ENCODE measurements around the gene RNU1-1.
"Not testable (repeated sequence)": the region's sequence is repeated elsewhere in the genome, so short reads cannot be mapped to it uniquely, and the experiment has no call there.

RNU1-1 gene

GRCh38 chr1:16514107-16515055 is at the start of gene RNU1-1:
RNU1-1 (minus strand) TSS chr1:16514285.
- DNase-seq: peak; percentile 88

DNA sequence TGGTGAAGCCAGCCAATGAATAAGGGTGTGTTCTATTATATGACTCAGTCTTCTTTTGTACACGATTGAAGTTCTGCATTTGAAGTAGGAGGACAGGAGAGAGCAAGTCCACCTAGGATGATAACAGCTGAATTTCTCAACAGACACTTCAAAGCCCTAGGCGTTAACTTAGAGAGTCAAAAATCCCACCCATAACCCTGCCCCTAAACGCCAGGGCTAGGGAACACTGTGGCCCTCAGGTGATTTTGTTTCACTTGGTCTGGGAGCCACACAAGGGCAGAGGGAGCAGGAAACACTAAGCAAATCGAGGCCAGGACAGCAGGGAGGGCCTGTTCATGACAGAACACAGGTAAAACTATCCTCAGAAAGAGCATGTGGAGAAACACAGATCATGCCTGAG is 47.0 kb upstream of the RNU1-1 start:
- not testable (repeated sequence) for DNase-seq

DNA sequence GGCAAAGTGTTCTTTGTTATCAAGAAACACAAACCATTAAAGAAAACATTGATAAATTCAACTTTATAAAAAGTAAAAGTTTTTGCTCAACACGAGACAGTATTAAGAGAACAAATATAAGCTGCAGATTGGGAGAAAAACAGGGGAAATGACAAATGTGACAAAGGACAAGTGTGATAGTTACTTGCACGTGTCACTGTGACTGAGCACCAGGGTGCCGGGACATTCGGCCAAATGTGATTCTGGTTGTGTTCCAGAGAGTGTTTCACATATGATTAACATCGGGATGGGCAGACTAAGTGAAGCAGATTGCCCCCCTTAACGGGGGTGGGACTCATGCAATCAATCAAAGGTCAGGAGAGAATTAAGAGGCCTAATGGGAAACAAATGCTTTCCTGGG is 46.4 kb upstream of the RNU1-1 start:
- DNase-seq: not testable (repeated sequence)

- not testable (repeated sequence) for DNase-seq
Observed at GRCh38 chr1:16559688-16560087, 45.6 kb upstream of the RNU1-1 start.

DNA sequence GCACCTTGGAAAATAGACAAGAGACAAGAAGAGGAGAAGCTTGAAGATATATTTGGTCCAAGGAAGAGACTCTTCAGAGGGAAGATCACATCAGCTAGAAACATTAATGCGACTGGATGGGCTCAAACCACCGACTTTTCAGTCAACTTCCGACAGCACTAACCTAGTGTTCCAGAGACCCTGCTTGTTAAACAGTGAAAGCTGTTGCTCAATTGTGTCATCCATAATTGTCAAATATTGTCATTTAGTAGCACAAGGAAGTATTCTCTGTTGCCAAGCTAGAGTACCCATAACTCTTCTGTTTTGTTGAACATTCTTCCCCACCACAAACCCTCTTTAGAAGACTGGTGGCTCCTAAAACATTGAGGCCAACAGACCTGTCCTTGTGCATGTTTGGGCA is 42.9 kb upstream of the RNU1-1 start:
- not testable (repeated sequence) for DNase-seq

DNA sequence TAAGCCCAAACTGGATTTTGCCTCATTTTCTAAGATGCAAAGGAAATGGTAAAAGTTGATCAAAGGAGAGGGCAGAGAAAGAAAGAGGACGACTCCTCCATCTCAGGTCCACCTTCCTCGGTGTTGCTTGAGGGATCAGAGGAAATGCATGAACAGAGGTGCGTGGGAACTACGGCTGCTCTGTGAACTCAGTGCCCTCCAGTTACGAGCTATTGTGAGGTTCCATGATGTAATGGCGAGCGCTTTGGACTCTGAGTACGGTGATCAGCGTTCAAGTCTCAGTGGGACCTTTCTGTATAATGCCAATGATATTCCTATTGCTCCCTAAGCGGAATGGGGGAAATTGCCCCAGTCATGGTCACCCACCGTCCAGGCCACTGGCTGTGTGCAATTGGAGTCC is 39.2 kb upstream of the RNU1-1 start:
- not testable (repeated sequence) for DNase-seq

DNA sequence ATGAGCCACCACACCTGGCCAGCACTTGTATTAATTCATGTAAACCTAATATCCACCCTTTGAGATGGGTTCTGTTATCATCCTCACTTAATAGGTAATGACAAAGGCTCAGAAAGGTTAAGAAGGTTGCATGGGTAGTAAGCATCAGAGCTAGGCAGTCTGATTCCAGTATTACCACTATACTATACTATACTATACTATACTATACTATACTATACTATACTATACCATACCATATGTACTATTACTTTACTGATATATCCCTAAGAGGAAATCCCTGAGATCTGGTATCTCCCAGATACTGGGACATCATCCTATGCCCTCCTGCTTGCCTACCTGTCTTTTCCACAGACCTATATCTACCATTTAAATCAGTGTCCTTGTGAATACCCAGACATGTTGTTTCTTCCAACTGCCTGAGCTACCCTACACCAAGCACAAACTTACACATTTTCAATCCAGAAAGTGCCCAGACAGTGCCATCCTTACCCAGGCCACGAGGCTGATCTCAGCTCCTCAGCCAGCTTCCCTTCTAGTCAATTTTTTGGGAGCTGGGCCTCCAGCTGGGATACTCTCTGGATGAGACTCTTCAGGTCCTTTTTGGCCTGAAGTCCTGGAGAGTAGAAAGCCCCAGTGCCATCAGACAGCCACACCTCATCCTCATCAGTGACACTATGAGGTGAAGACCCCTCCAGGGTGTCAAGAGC is 36.3 kb upstream of the RNU1-1 start:
- DNase-seq: not testable (repeated sequence)

GRCh38 chr1:16549545-16549944 is 35.5 kb upstream of the RNU1-1 start:
- DNase-seq: not testable (repeated sequence)

DNA sequence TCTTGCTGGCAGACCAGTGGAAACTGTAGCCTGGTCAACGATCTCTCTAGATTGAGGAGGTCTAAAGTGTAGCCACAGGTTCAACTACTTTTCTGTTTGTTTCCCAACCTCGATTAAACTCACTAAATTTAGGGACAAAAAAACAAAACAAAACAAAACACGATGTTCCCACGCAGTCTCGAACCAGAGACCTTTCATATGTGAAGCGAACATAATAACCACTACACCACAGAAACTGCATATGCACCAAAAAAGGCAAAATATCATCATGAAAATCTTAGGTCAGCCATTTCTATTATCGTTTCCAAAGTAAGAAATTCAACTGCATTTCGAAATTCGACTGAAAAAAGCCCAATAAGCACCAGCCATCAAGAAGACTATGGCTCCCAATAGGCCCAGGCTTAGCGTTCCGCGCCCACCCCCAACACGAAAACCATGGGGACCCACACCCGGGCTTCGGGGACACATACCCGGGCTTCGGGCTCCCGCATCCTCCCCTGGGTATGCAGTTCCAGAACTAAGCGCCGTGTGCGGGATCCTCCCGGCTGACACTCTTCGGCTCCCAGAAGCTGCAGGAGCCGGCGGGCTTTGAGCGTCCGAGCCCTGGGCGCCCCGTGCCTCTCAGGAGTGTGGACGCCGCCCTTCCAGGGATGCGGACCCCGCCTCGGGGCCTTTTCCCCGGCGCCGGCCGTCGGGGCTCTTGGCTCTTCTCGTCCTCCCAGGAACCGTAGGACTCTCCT is 33.6 kb upstream of the RNU1-1 start:
- DNase-seq: not testable (repeated sequence)

GRCh38 chr1:16545682-16546095 is 31.6 kb upstream of the RNU1-1 start:
- peak; percentile 27 for DNase-seq

- DNase-seq: peak; percentile 71
Observed at GRCh38 chr1:16540421-16540893, 26.4 kb upstream of the RNU1-1 start.

- DNase-seq: not testable (repeated sequence)
Observed at GRCh38 chr1:16537528-16537927, 23.4 kb upstream of the RNU1-1 start.

GRCh38 chr1:16536796-16537195 is 22.7 kb upstream of the RNU1-1 start:
- DNase-seq: not testable (repeated sequence)

- DNase-seq: not testable (repeated sequence)
Observed at GRCh38 chr1:16535898-16536297, 21.8 kb upstream of the RNU1-1 start.

GRCh38 chr1:16535487-16535886 is 21.4 kb upstream of the RNU1-1 start:
- not testable (repeated sequence) for DNase-seq

DNA sequence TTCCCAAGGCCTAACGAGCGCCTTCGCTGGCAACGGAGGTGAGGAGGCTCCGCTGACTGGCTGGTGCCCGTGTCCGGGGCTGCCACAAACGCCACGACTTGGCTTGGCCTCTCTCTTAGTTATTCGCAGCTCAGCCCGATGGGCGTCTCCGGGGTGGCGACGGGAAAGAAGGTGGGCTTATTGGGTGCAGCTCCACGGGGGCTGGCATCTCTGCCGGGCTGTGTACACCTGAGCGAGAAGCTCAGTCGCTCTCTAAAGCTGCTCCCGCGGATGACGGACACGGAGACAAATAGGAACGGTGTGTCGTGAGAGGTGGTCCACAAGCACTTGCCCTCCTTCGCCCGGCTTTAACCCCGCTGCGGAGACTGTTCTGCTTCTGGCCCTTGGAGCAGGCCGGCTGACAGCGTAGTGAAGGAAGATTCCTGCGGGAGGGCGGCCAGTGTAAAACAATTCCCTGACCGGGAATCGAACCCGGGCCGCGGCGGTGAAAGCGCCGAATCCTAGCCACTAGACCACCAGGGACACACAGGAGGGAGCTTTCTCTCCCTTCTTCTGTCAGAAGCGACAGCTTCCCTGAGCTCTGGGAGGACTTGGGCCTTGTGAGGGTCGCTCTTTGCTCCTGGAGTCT is 20.9 kb upstream of the RNU1-1 start:
- DNase-seq: peak; percentile 61

- DNase-seq: not testable (repeated sequence)
Observed at GRCh38 chr1:16534239-16534828, 20.2 kb upstream of the RNU1-1 start.

GRCh38 chr1:16532235-16532991 is 18.3 kb upstream of the RNU1-1 start:
- DNase-seq: not testable (repeated sequence)

DNA sequence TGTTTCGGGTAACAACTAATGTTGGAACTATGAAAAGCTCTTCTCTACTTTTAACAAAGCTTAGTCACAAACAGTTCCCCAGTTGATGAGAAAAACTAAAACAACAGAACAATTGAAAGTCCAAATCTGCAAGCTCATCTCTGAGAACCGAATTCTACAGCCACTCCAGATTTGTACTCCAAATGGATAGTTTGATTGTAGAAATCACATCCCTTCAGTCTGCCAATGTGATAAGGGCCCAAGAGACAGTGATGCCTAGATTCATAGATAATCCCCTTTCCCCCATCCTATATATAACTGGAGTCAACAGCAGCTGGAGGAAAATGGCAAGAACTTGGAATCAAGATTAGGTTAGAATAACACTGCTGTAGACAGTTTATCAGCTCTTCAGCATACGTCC is 14.3 kb upstream of the RNU1-1 start:
- DNase-seq: not testable (repeated sequence)

DNA sequence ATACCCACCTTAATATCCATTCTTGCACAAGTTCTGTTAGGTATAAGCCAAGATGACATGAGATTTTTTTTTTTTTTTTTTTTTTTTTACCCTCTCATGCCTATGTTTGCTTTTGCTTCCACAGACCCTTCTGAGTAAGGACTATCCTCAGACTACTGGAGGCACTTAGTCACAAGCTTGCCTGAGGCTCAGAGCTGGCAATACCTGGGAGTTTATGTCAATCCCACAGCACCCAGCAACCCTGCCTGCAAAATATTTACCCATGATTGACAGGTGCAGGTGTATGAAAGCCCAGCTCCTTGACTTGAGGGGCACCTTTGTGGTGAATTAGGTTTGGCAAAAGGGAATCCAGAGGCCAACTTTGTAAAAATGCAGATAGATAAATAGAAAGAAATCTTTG is 11.7 kb upstream of the RNU1-1 start:
- not testable (repeated sequence) for DNase-seq

DNA sequence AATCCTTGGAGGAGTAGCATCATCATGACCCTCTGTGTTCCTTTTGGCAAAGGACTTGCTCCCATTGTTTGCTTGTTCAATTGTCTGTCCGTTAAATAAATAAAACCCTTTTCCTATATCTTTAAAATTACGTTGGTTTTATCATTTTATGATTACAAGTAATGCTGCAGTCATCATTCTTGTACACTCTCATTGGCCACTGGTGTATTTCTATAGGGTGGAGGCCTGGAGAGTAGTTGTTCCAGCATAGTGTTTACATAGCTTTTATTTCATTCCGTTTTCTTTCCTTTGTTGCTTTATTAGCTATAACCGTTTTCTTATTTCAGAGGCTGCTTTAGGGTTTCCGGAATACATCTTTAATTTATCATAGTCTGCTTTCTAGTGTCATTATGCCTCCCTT is 7.6 kb upstream of the RNU1-1 start:
- DNase-seq: not testable (repeated sequence)
